HG03066 (cell line): Measurements from ENCODE around the gene AMOTL2.
A peak's percentile ranks its signal among the peaks of the same experiment; 100 is the strongest.

ENCODE experiments used
- ATAC-seq: cut with Tn5 transposase; IDR thresholded peaks from one replicate; pipeline ENCODE4 v1.9.1; 2021; ENCODE audit warnings: low read depth; ENCODE audit not compliant: unreplicated experiment

Gene AMOTL2

GRCh38 chr3:134374105-134374790 lies at the start of gene AMOTL2:
AMOTL2 (minus strand) TSS chr3:134374447; CDS start chr3:134371433, 3,014 bp downstream.
- ATAC-seq = peak; percentile 43

- ATAC-seq = no peak
Observed at GRCh38 chr3:134423153-134423552, 48.9 kb upstream of the AMOTL2 start.

GRCh38 chr3:134419960-134420321 lies 45.7 kb upstream of the AMOTL2 start:
- ATAC-seq = no peak

- ATAC-seq = no peak
Observed at GRCh38 chr3:134419214-134419959, 45.1 kb upstream of the AMOTL2 start.

GRCh38 chr3:134409041-134409440 lies 34.8 kb upstream of the AMOTL2 start:
- no peak for ATAC-seq

GRCh38 chr3:134407239-134407625 lies 33.0 kb upstream of the AMOTL2 start:
- ATAC-seq = no peak

GRCh38 chr3:134406331-134407238 lies 32.3 kb upstream of the AMOTL2 start:
- no peak for ATAC-seq

- ATAC-seq = no peak
Observed at GRCh38 chr3:134404366-134404885, 30.2 kb upstream of the AMOTL2 start.

GRCh38 chr3:134397755-134398154 lies 23.5 kb upstream of the AMOTL2 start:
- ATAC-seq = no peak

GRCh38 chr3:134395103-134395502 lies 20.9 kb upstream of the AMOTL2 start:
- no peak for ATAC-seq

- ATAC-seq = no peak
Observed at GRCh38 chr3:134394380-134394779, 20.1 kb upstream of the AMOTL2 start.

GRCh38 chr3:134393074-134393473 lies 18.8 kb upstream of the AMOTL2 start:
- ATAC-seq = no peak

GRCh38 chr3:134392336-134392983 lies 18.2 kb upstream of the AMOTL2 start:
- no peak for ATAC-seq

GRCh38 chr3:134389865-134390264 lies 15.6 kb upstream of the AMOTL2 start:
- no peak for ATAC-seq

GRCh38 chr3:134388788-134389485 lies 14.7 kb upstream of the AMOTL2 start:
- no peak for ATAC-seq

GRCh38 chr3:134388292-134388691 lies 14.0 kb upstream of the AMOTL2 start:
- no peak for ATAC-seq

GRCh38 chr3:134387293-134387692 lies 13.0 kb upstream of the AMOTL2 start:
- no peak for ATAC-seq

GRCh38 chr3:134384963-134385362 lies 10.7 kb upstream of the AMOTL2 start:
- ATAC-seq = no peak

- ATAC-seq = no peak
Observed at GRCh38 chr3:134381831-134382442, 7.7 kb upstream of the AMOTL2 start.
